NB4 (cell line): ENCODE results near the gene CARF.
"Not testable (repeated sequence)": the region's sequence is repeated elsewhere in the genome, so short reads cannot be mapped to it uniquely, and the experiment has no call there.

Source experiments
- DNase-seq: peaks from one replicate; pipeline ENCODE4 v3.0.0; 2010; ENCODE audit warnings: low read depth
- H3K4me3 ChIP-seq: one replicate; pipeline ENCODE4 v1.5.1; 2011; ENCODE audit warnings: mild to moderate bottlenecking, low read depth, low read length, moderate library complexity
- CTCF ChIP-seq: IDR thresholded peaks from one replicate; pipeline ENCODE4 v1.5.1; 2012; ENCODE audit warnings: low read depth, low read length
- MAX ChIP-seq: IDR thresholded peaks from 2 replicates; pipeline ENCODE4 v1.6.1; 2011; ENCODE audit warnings: low read depth, low read length
- MYC ChIP-seq: IDR thresholded peaks from 2 replicates; pipeline ENCODE4 v1.6.1; 2011; ENCODE audit warnings: low read depth, low read length
- POLR2A ChIP-seq: IDR thresholded peaks from 2 replicates; pipeline ENCODE4 v1.6.1; 2011; ENCODE audit warnings: mild to moderate bottlenecking; ENCODE audit not compliant: insufficient read length; ENCODE audit errors: extremely low read depth

The CARF gene

GRCh38 chr2:202945497-202945896 lies 33.4 kb downstream of the CARF start:
- no peak overlapping the region for H3K4me3 ChIP-seq
- no peak for TF ChIP-seq MYC
- no peak for TF ChIP-seq POLR2A
- TF ChIP-seq MAX, result no peak
- TF ChIP-seq CTCF, result no peak
- no peak for DNase-seq

GRCh38 chr2:202949333-202949732 lies 37.3 kb downstream of the CARF start:
- H3K4me3 ChIP-seq, DNase-seq: not testable (repeated sequence)

GRCh38 chr2:202950592-202950991 lies 38.5 kb downstream of the CARF start:
- TF ChIP-seq CTCF (no peak), POLR2A (no peak), MAX (peak; percentile 98), MYC (peak; percentile 92)
- H3K4me3 ChIP-seq, result no peak overlapping the region
- DNase-seq, result peak; percentile 64

- no peak for TF ChIP-seq CTCF
- no peak for TF ChIP-seq POLR2A
- no peak for TF ChIP-seq MAX
- no peak for TF ChIP-seq MYC
- DNase-seq, result no peak
- no peak overlapping the region for H3K4me3 ChIP-seq
These were observed 48.4 kb downstream of the CARF start for GRCh38 chr2:202960524-202960923.

GRCh38 chr2:202963712-202964111 lies 51.6 kb downstream of the CARF start:
- TF ChIP-seq MYC (no peak), POLR2A (no peak), CTCF (no peak), MAX (no peak)
- DNase-seq, result no peak
- no peak overlapping the region for H3K4me3 ChIP-seq

GRCh38 chr2:202965810-202966460 lies 53.9 kb downstream of the CARF start:
- DNase-seq, result peak; percentile 66
- no peak overlapping the region for H3K4me3 ChIP-seq
- TF ChIP-seq MYC (no peak), MAX (no peak), POLR2A (no peak), CTCF (no peak)

GRCh38 chr2:202969404-202969803 lies 57.3 kb downstream of the CARF start:
- not testable (repeated sequence) for H3K4me3 ChIP-seq, DNase-seq
